ENCODE measurements around the gene AMOTL1. TPM values are rescaled to one million over a fixed set of nuclear protein-coding genes. Genes with fewer than 3 reads are reported as not detected.

Gene AMOTL1
- total RNA-seq, 1 donor from 2014 or later = 45.6 TPM

DNA sequence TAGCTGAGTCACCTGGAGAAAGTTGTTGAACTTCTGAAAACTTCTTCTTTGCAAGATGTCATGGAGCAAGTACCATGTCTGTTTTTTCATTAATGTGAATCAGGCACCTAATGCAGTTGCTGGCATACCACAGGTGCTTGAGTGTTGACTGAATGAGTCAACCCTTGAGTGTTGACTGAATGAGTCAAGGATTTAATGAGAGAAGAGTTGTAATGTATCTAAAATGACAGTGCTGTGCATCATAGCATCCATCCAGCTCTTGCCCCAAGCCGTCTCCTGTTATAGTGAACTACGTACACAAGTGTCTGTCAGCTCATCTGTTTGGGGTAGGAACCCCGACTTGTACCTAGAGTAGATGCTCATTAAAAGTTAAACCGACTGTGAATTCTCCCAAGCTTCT, 112.1 kb downstream of the AMOTL1 start:
- H3K36me3 Mint-ChIP-seq (ENCODE audit: low read depth) = peaks cover 38% of the 10 kb centered on the region
- TF ChIP-seq, protein P1, sequence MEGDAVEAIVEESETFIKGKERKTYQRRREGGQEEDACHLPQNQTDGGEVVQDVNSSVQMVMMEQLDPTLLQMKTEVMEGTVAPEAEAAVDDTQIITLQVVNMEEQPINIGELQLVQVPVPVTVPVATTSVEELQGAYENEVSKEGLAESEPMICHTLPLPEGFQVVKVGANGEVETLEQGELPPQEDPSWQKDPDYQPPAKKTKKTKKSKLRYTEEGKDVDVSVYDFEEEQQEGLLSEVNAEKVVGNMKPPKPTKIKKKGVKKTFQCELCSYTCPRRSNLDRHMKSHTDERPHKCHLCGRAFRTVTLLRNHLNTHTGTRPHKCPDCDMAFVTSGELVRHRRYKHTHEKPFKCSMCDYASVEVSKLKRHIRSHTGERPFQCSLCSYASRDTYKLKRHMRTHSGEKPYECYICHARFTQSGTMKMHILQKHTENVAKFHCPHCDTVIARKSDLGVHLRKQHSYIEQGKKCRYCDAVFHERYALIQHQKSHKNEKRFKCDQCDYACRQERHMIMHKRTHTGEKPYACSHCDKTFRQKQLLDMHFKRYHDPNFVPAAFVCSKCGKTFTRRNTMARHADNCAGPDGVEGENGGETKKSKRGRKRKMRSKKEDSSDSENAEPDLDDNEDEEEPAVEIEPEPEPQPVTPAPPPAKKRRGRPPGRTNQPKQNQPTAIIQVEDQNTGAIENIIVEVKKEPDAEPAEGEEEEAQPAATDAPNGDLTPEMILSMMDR (IDR thresholded peaks at IDR 0.05) = no peak
- no peak for DNase-seq (ENCODE audit: low spot score)

DNA sequence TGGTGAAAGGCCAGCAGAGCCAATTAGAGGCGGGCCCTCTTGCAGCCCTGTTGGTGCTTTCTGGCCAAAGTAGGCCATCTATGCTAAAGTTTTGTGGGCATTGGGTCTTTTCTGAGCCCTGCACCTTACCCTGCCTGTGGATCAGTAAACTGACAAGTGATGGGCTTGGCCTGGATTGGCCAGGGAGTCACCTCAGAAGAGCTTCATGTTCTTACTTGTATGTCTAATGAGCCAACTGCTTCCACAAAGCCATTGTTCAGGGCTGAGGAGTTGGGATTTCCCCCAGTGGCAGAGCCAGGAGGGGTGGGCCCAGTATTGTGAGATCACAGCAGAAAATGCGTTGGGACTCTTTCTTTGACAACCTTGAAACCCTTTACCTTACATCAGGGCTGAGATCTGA, 114.8 kb downstream of the AMOTL1 start:
- TF ChIP-seq, protein P1 (IDR thresholded peaks at IDR 0.05) = no peak
- Mint-ChIP-seq H3K27me3 (ENCODE audit: low read depth) (no peaks in the 10 kb centered on the region), H3K36me3 (ENCODE audit: low read depth) (peaks cover 30% of the 10 kb centered on the region), H3K9me3 (ENCODE audit: low read depth) (peaks cover 5% of the 10 kb centered on the region), H3K27ac (ENCODE audit: unreplicated experiment) (no peak overlapping the region), H3K4me3 (ENCODE audit: unreplicated experiment) (no peak overlapping the region), H3K4me1 (ENCODE audit: low read depth) (peaks cover under 1% of the 10 kb centered on the region)
- DNase-seq (ENCODE audit: low spot score) = no peak

More for the DNA sequence above, 112.1 kb downstream of the AMOTL1 start:
- Mint-ChIP-seq H3K9me3 (ENCODE audit: low read depth) (no peaks in the 10 kb centered on the region), H3K27me3 (ENCODE audit: low read depth) (no peaks in the 10 kb centered on the region), H3K4me3 (ENCODE audit: unreplicated experiment) (no peak overlapping the region), H3K4me1 (ENCODE audit: low read depth) (peaks cover 28% of the 10 kb centered on the region), H3K27ac (ENCODE audit: unreplicated experiment) (no peak overlapping the region)

DNA sequence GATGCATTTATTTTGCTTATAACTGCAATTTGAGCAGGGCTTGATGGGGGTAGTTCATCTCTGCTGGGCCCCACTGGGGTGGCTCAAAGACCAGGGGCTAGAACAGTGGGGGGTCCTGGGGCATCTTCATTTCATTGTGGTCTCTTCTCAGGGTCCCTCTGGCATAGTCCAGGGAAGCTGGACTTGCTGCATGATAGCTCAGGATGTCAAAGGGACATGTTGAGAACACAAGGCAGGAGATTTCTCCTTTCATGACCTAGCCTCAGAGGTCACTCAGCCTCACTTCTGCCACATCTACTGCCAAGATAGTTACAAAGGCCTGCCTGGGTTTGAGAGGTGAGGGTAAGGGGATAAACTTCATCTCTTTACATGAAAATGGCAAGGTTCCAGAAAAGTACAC, 115.7 kb downstream of the AMOTL1 start:
- Mint-ChIP-seq H3K4me3 (ENCODE audit: unreplicated experiment) (no peak overlapping the region), H3K4me1 (ENCODE audit: low read depth) (no peaks in the 10 kb centered on the region), H3K27me3 (ENCODE audit: low read depth) (no peaks in the 10 kb centered on the region), H3K36me3 (ENCODE audit: low read depth) (peaks cover 30% of the 10 kb centered on the region), H3K27ac (ENCODE audit: unreplicated experiment) (no peak overlapping the region), H3K9me3 (ENCODE audit: low read depth) (peaks cover 9% of the 10 kb centered on the region)
- no peak for DNase-seq (ENCODE audit: low spot score)
- TF ChIP-seq, protein P1 (IDR thresholded peaks at IDR 0.05) = no peak

DNA sequence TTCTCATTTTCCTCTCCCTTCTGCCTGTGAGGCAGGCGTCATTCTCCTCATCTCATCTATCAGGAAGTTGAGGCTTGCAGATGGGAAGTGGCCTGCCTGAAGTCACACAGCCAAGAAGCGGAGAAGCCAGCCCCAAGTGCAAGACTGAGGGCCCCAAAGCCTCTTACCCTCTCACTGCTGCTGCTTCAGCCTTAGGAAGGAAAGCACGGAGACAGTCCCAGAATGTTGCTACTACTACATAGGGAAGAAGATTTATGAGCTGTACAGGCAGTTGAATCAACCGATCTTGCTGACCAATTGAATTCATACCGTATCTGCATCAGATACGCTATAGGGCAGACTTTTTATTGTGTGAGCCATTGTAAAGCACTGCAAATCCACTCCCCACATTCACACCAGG, 116.2 kb downstream of the AMOTL1 start:
- DNase-seq (ENCODE audit: low spot score) = no peak
- Mint-ChIP-seq H3K27me3 (ENCODE audit: low read depth) (no peaks in the 10 kb centered on the region), H3K27ac (ENCODE audit: unreplicated experiment) (no peak overlapping the region), H3K4me1 (ENCODE audit: low read depth) (no peaks in the 10 kb centered on the region), H3K36me3 (ENCODE audit: low read depth) (peaks cover 27% of the 10 kb centered on the region), H3K9me3 (ENCODE audit: low read depth) (peaks cover 9% of the 10 kb centered on the region), H3K4me3 (ENCODE audit: unreplicated experiment) (no peak overlapping the region)
- TF ChIP-seq, protein P1 (IDR thresholded peaks at IDR 0.05) = no peak

DNA sequence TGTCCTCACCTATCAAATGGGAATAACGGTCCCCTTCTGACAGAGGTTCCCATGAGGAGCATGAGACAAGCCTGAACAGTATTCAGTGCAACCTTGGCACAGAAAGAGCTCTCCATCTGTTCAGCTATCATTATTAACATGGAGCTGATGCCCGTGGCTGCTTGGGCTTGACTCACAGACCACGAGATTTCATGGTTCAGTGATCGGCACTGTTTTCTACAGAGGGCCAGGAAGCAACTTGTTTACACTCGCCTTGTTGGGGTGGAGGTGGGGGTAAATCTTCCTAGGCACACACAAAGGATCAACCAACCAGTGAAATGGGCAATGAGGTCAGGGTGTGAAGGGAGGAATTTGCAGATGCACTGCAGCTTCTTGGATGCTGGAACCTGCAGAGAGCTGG, 117.0 kb downstream of the AMOTL1 start:
- no peak overlapping the region for H3K27ac Mint-ChIP-seq (ENCODE audit: unreplicated experiment)
- peaks cover 22% of the 10 kb centered on the region for H3K36me3 Mint-ChIP-seq (ENCODE audit: low read depth)
- TF ChIP-seq, protein P1 (IDR thresholded peaks at IDR 0.05) = no peak
- peaks cover 9% of the 10 kb centered on the region for H3K9me3 Mint-ChIP-seq (ENCODE audit: low read depth)
- no peak for DNase-seq (ENCODE audit: low spot score)
- no peaks in the 10 kb centered on the region for H3K4me1 Mint-ChIP-seq (ENCODE audit: low read depth)
- H3K4me3 Mint-ChIP-seq (ENCODE audit: unreplicated experiment) = no peak overlapping the region
- H3K27me3 Mint-ChIP-seq (ENCODE audit: low read depth) = no peaks in the 10 kb centered on the region
